Activated T-cell treated with anti-CD3 and anti-CD28 coated beads for 24 hours (primary cell): ENCODE results near the gene MAN2A1.
"Not testable (repeated sequence)": the region's sequence is repeated elsewhere in the genome, so short reads cannot be mapped to it uniquely, and the experiment has no call there.

Source experiments
- DNase-seq: peaks from one replicate; pipeline ENCODE4 v3.0.0-alpha.2; 2020; ENCODE audit warnings: low read depth

MAN2A1 gene

GRCh38 chr5:109756543-109757185, 66.9 kb downstream of the MAN2A1 start:
- DNase-seq = no peak

GRCh38 chr5:109757490-109757889, 67.8 kb downstream of the MAN2A1 start:
- DNase-seq = no peak

GRCh38 chr5:109759306-109759705, 69.6 kb downstream of the MAN2A1 start:
- DNase-seq = no peak

- not testable (repeated sequence) for DNase-seq
These were observed 70.4 kb downstream of the MAN2A1 start for GRCh38 chr5:109760130-109760529.

- no peak for DNase-seq
These were observed 73.1 kb downstream of the MAN2A1 start for GRCh38 chr5:109762821-109763220.

- DNase-seq = no peak
These were observed 77.7 kb downstream of the MAN2A1 start for GRCh38 chr5:109767184-109767995.

- DNase-seq = no peak
These were observed 78.3 kb downstream of the MAN2A1 start for GRCh38 chr5:109767997-109768396.

- DNase-seq = no peak
These were observed 80.0 kb downstream of the MAN2A1 start for GRCh38 chr5:109769597-109770291.

- no peak for DNase-seq
These were observed 85.4 kb downstream of the MAN2A1 start for GRCh38 chr5:109775130-109775529.

- DNase-seq = no peak
These were observed 89.5 kb downstream of the MAN2A1 start for GRCh38 chr5:109779036-109779735.

GRCh38 chr5:109784687-109785086, 95.0 kb downstream of the MAN2A1 start:
- DNase-seq = no peak

GRCh38 chr5:109786206-109786855, 96.6 kb downstream of the MAN2A1 start:
- DNase-seq = no peak

- no peak for DNase-seq
These were observed 98.9 kb downstream of the MAN2A1 start for GRCh38 chr5:109788596-109788995.

- DNase-seq = no peak
These were observed 102.9 kb downstream of the MAN2A1 start for GRCh38 chr5:109792613-109793012.

- DNase-seq = no peak
These were observed 114.1 kb downstream of the MAN2A1 start for GRCh38 chr5:109803854-109804253.

- no peak for DNase-seq
These were observed 115.7 kb downstream of the MAN2A1 start for GRCh38 chr5:109805472-109805871.

- DNase-seq = no peak
These were observed 116.2 kb downstream of the MAN2A1 start for GRCh38 chr5:109805883-109806282.

- no peak for DNase-seq
These were observed 123.0 kb downstream of the MAN2A1 start for GRCh38 chr5:109812698-109813097.

GRCh38 chr5:109816732-109817131, 127.0 kb downstream of the MAN2A1 start:
- DNase-seq = no peak

- DNase-seq = no peak
These were observed 130.2 kb downstream of the MAN2A1 start for GRCh38 chr5:109819878-109820277.

GRCh38 chr5:109823597-109823996, 133.9 kb downstream of the MAN2A1 start:
- no peak for DNase-seq

GRCh38 chr5:109825450-109825849, 135.7 kb downstream of the MAN2A1 start:
- DNase-seq = no peak
